Glutamatergic neuron (in vitro differentiated cells): ENCODE data around the gene HSD17B12. TPM values are rescaled to one million over a fixed set of nuclear protein-coding genes. Genes with fewer than 3 reads are reported as not detected.

Experiments used
- DNase-seq: peaks from one replicate; pipeline ENCODE4 v3.0.0; 2022
- H3K27ac Mint-ChIP-seq: one replicate; pipeline ENCODE4 v1.8.0; 2020; ENCODE audit warnings: mild to moderate bottlenecking, mixed read lengths, inconsistent platforms; ENCODE audit not compliant: unreplicated experiment
- H3K27me3 Mint-ChIP-seq: one replicate; pipeline ENCODE4 v1.8.0; 2020; ENCODE audit warnings: mild to moderate bottlenecking, moderate library complexity, mixed read lengths, inconsistent platforms; ENCODE audit not compliant: unreplicated experiment
- H3K36me3 Mint-ChIP-seq: one replicate; pipeline ENCODE4 v1.8.0; 2020; ENCODE audit warnings: mild to moderate bottlenecking, mixed read lengths, inconsistent platforms; ENCODE audit not compliant: unreplicated experiment
- H3K4me1 Mint-ChIP-seq: one replicate; pipeline ENCODE4 v1.8.0; 2020; ENCODE audit warnings: mild to moderate bottlenecking, low read depth, mixed read lengths, inconsistent platforms; ENCODE audit not compliant: unreplicated experiment
- H3K4me3 Mint-ChIP-seq: one replicate; pipeline ENCODE4 v1.8.0; 2020; ENCODE audit warnings: mild to moderate bottlenecking, mixed read lengths, inconsistent platforms; ENCODE audit not compliant: unreplicated experiment
- H3K9me3 Mint-ChIP-seq: one replicate; pipeline ENCODE4 v1.8.0; 2020; ENCODE audit warnings: mild to moderate bottlenecking, moderate library complexity, mixed read lengths, inconsistent platforms; ENCODE audit not compliant: unreplicated experiment
- total RNA-seq: library from RNA; stranded (reverse); fragmentation: NEBNext Ultra II Directional; extraction: Animal tissue kit (Norgen Biotek cat#: 25700); gene quantifications from one replicate; pipeline ENCODE4 v1.2.1, GENCODE V29; 2021; ENCODE audit not compliant: unreplicated experiment
- TF ChIP-seq, protein P1 (sequence below): fragments of 200-600 bp; sonication (generic); IDR thresholded peaks from one replicate; pipeline ENCODE4 v1.5.0; 2021; ENCODE audit not compliant: partially characterized antibody, unreplicated experiment

HSD17B12 gene
- total RNA-seq, 1 donor from 2014 or later = 140 TPM

- H3K27ac Mint-ChIP-seq = no peak overlapping the region
- no peaks in the 10 kb centered on the region for H3K9me3 Mint-ChIP-seq
- H3K4me3 Mint-ChIP-seq = no peak overlapping the region
- DNase-seq = no peak
- H3K36me3 Mint-ChIP-seq = peaks cover 2% of the 10 kb centered on the region
- H3K4me1 Mint-ChIP-seq = no peaks in the 10 kb centered on the region
- TF ChIP-seq, protein P1, sequence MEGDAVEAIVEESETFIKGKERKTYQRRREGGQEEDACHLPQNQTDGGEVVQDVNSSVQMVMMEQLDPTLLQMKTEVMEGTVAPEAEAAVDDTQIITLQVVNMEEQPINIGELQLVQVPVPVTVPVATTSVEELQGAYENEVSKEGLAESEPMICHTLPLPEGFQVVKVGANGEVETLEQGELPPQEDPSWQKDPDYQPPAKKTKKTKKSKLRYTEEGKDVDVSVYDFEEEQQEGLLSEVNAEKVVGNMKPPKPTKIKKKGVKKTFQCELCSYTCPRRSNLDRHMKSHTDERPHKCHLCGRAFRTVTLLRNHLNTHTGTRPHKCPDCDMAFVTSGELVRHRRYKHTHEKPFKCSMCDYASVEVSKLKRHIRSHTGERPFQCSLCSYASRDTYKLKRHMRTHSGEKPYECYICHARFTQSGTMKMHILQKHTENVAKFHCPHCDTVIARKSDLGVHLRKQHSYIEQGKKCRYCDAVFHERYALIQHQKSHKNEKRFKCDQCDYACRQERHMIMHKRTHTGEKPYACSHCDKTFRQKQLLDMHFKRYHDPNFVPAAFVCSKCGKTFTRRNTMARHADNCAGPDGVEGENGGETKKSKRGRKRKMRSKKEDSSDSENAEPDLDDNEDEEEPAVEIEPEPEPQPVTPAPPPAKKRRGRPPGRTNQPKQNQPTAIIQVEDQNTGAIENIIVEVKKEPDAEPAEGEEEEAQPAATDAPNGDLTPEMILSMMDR = no peak
- H3K27me3 Mint-ChIP-seq = no peaks in the 10 kb centered on the region
Observed at GRCh38 chr11:43706631-43707030, 26.1 kb downstream of the HSD17B12 start.

DNA sequence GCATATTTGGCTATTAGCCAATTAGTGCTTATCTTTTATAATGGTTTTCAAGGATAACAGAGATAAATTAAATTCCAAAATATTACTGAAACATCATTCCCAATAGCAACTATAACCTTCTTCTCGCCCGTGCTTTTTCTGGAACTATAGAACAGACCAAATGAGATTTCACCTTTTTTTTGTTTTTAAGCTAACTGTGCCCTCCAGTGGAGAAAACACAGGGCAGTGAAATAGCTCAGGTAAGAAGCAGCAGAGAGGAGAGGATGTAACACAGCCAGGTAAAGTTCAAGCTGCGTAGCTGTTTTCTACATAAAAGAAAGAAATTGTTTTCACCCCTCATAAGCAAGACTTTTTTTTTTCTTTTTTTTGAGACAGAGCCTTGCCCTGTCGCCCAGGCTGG is 28.2 kb downstream of the HSD17B12 start:
- Mint-ChIP-seq H3K4me1 (no peaks in the 10 kb centered on the region), H3K27ac (no peak overlapping the region), H3K4me3 (no peak overlapping the region), H3K27me3 (no peaks in the 10 kb centered on the region), H3K9me3 (no peaks in the 10 kb centered on the region), H3K36me3 (no peaks in the 10 kb centered on the region)
- TF ChIP-seq, protein P1 = no peak
- no peak for DNase-seq

- Mint-ChIP-seq H3K36me3 (no peaks in the 10 kb centered on the region), H3K4me3 (no peak overlapping the region), H3K27ac (no peak overlapping the region), H3K4me1 (no peaks in the 10 kb centered on the region), H3K27me3 (no peaks in the 10 kb centered on the region), H3K9me3 (no peaks in the 10 kb centered on the region)
- TF ChIP-seq, protein P1 = no peak
- no peak for DNase-seq
Observed at GRCh38 chr11:43709689-43710088, 29.2 kb downstream of the HSD17B12 start.

DNA sequence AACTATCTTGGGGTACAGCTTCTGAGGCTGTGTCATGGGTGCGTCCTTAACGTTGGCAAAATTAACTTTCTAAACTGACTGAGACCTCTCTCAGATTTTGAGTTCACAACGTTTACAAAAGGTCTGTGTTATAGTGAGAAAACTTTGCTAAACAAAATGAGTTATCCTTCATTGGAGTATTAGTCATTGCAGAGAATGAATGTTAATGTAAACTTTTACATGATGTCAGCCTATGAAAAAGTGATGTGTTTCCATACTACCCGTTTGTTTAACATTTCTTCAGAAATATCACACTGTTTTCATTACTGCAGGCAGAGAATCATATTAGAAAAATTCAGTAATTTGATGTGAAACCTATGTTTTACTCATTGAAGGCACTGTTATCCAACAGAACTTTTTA is 32.1 kb downstream of the HSD17B12 start:
- no peaks in the 10 kb centered on the region for H3K9me3 Mint-ChIP-seq
- no peak overlapping the region for H3K27ac Mint-ChIP-seq
- DNase-seq = no peak
- no peak overlapping the region for H3K4me3 Mint-ChIP-seq
- H3K36me3 Mint-ChIP-seq = no peaks in the 10 kb centered on the region
- H3K27me3 Mint-ChIP-seq = no peaks in the 10 kb centered on the region
- no peaks in the 10 kb centered on the region for H3K4me1 Mint-ChIP-seq
- TF ChIP-seq, protein P1 = no peak

- no peak overlapping the region for H3K27ac Mint-ChIP-seq
- peaks cover 8% of the 10 kb centered on the region for H3K36me3 Mint-ChIP-seq
- H3K9me3 Mint-ChIP-seq = peaks cover 2% of the 10 kb centered on the region
- no peak for DNase-seq
- peaks cover 2% of the 10 kb centered on the region for H3K27me3 Mint-ChIP-seq
- H3K4me1 Mint-ChIP-seq = peaks cover 2% of the 10 kb centered on the region
- TF ChIP-seq, protein P1 = no peak
- no peak overlapping the region for H3K4me3 Mint-ChIP-seq
Observed at GRCh38 chr11:43718373-43718772, 37.8 kb downstream of the HSD17B12 start.
